ENCODE data around the gene GATB.

The GATB gene

GRCh38 chr4:151692821-151693673 lies 67.8 kb downstream of the GATB start:
- Mint-ChIP-seq H3K27me3 (ENCODE audit: low read depth, poor library complexity) (peaks cover 1% of the 10 kb centered on the region), H3K4me3 (no peak overlapping the region), H3K36me3 (ENCODE audit: low read depth) (peaks cover 26% of the 10 kb centered on the region), H3K9me3 (no peaks in the 10 kb centered on the region), H3K4me1 (peaks cover 25% of the 10 kb centered on the region), H3K27ac (no peak overlapping the region)
- TF ChIP-seq, protein P1, sequence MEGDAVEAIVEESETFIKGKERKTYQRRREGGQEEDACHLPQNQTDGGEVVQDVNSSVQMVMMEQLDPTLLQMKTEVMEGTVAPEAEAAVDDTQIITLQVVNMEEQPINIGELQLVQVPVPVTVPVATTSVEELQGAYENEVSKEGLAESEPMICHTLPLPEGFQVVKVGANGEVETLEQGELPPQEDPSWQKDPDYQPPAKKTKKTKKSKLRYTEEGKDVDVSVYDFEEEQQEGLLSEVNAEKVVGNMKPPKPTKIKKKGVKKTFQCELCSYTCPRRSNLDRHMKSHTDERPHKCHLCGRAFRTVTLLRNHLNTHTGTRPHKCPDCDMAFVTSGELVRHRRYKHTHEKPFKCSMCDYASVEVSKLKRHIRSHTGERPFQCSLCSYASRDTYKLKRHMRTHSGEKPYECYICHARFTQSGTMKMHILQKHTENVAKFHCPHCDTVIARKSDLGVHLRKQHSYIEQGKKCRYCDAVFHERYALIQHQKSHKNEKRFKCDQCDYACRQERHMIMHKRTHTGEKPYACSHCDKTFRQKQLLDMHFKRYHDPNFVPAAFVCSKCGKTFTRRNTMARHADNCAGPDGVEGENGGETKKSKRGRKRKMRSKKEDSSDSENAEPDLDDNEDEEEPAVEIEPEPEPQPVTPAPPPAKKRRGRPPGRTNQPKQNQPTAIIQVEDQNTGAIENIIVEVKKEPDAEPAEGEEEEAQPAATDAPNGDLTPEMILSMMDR (IDR thresholded peaks at IDR 0.05): no peak
- DNase-seq: no peak

DNA sequence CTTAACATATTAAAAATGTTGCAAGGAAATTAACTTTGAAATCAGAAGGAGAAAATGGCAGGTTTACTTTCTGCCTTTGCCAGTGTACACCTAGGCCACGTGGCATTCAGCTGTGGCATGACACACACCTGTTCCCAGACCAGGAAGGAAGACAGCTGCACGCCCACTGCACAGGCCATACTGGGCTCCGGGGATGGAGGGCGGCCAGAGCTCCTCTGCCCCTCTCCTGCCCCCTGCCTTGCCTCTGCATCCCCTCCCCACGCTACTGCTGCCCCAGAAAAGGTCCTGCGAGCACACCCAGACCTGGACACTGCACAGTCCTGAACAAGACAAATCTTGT lies 68.4 kb downstream of the GATB start:
- peaks cover 5% of the 10 kb centered on the region for H3K27me3 Mint-ChIP-seq (ENCODE audit: low read depth, poor library complexity)
- peaks cover 25% of the 10 kb centered on the region for H3K36me3 Mint-ChIP-seq (ENCODE audit: low read depth)
- H3K4me1 Mint-ChIP-seq: peaks cover 31% of the 10 kb centered on the region
- no peak overlapping the region for H3K4me3 Mint-ChIP-seq
- H3K9me3 Mint-ChIP-seq: no peaks in the 10 kb centered on the region
- TF ChIP-seq, protein P1 (IDR thresholded peaks at IDR 0.05): no peak
- H3K27ac Mint-ChIP-seq: no peak overlapping the region
- DNase-seq: no peak

- no peak for DNase-seq
- Mint-ChIP-seq H3K9me3 (no peaks in the 10 kb centered on the region), H3K27ac (no peak overlapping the region), H3K4me3 (no peak overlapping the region), H3K27me3 (ENCODE audit: low read depth, poor library complexity) (peaks cover 11% of the 10 kb centered on the region), H3K4me1 (peaks cover 37% of the 10 kb centered on the region), H3K36me3 (ENCODE audit: low read depth) (peaks cover 20% of the 10 kb centered on the region)
- TF ChIP-seq, protein P1 (IDR thresholded peaks at IDR 0.05): no peak
Measured at GRCh38 chr4:151691639-151692442, 69.0 kb downstream of the GATB start.

DNA sequence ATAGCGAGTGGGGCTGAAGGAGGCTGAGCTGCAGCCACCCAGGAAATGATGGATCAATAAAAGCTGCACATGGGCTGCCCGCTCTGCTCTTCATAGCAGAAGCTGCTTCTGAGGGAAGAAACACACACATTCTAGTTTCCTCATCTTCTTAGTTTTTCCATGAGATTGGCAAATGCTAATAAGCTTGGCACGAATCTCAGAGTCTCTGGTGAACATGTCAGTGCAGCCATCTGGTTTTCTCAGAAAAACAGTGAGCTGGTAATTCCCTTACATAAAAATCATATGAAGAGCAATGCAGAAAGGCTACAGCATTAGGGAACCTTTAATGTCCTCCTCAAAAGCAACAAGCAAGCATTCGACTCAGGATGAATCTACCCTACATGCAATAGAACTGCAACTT lies 69.9 kb downstream of the GATB start:
- TF ChIP-seq, protein P1 (IDR thresholded peaks at IDR 0.05): no peak
- H3K9me3 Mint-ChIP-seq: no peaks in the 10 kb centered on the region
- H3K36me3 Mint-ChIP-seq (ENCODE audit: low read depth): peaks cover 16% of the 10 kb centered on the region
- no peak overlapping the region for H3K27ac Mint-ChIP-seq
- H3K4me1 Mint-ChIP-seq: peaks cover 41% of the 10 kb centered on the region
- DNase-seq: no peak
- peaks cover 11% of the 10 kb centered on the region for H3K27me3 Mint-ChIP-seq (ENCODE audit: low read depth, poor library complexity)
- H3K4me3 Mint-ChIP-seq: no peak overlapping the region

DNA sequence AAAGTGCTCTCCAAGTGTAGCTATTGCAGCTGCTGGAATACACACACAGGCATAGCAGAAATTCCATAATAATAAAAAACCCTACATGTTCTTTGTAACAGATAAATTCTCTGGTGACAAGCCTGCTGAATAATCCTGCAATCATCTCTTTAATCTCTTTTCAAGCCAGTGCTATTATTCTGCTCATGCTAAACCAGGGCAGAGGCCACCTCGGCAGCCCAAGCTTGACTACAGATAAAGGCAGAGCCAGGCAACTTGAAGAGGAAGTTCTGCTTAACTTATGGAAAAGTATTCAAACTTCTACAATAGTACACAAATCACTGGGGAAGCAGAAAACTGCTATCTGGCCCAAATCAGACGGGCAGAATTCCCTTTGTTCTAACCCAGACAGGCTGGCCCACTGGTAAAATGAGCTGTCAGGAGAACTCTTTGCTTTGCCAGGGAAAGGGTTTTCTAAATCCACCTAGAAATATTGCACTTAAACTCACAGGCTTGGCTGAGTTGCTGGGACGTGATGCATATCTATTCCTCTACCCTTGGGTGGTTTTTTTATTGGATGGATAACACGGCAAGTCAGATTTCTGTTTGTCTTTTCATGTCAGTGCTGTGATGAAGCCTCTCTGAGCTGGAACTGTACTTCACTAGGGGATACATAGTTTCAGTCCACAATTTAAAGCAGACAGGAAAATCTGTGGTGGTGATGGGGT lies 70.5 kb downstream of the GATB start:
- Mint-ChIP-seq H3K36me3 (ENCODE audit: low read depth) (peaks cover 17% of the 10 kb centered on the region), H3K4me1 (peaks cover 41% of the 10 kb centered on the region), H3K4me3 (no peak overlapping the region), H3K27ac (no peak overlapping the region), H3K27me3 (ENCODE audit: low read depth, poor library complexity) (peaks cover 11% of the 10 kb centered on the region), H3K9me3 (peaks cover 3% of the 10 kb centered on the region)
- TF ChIP-seq, protein P1 (IDR thresholded peaks at IDR 0.05): no peak
- no peak for DNase-seq
